ENCODE measurements around the gene CDH23.

Gene CDH23

GRCh38 chr10:71788954-71789353 lies 392.2 kb downstream of the CDH23 start:
- DNase-seq, result no peak

GRCh38 chr10:71789871-71790270 lies 393.2 kb downstream of the CDH23 start:
- no peak for DNase-seq

- DNase-seq, result no peak
Observed at GRCh38 chr10:71790749-71791440, 394.2 kb downstream of the CDH23 start.

- DNase-seq, result no peak
Observed at GRCh38 chr10:71795248-71795647, 398.5 kb downstream of the CDH23 start.

- DNase-seq, result no peak
Observed at GRCh38 chr10:71796749-71797405, 400.2 kb downstream of the CDH23 start.

GRCh38 chr10:71797533-71798307 lies 401.0 kb downstream of the CDH23 start:
- DNase-seq, result no peak

- DNase-seq, result no peak
Observed at GRCh38 chr10:71798308-71798624, 401.5 kb downstream of the CDH23 start.

- no peak for DNase-seq
Observed at GRCh38 chr10:71799112-71799511, 402.4 kb downstream of the CDH23 start.

- DNase-seq, result no peak
Observed at GRCh38 chr10:71799608-71800453, 403.1 kb downstream of the CDH23 start.

- DNase-seq, result no peak
Observed at GRCh38 chr10:71801361-71801760, 404.6 kb downstream of the CDH23 start.

GRCh38 chr10:71802235-71802634 lies 405.5 kb downstream of the CDH23 start:
- no peak for DNase-seq

- no peak for DNase-seq
Observed at GRCh38 chr10:71802715-71803488, 406.2 kb downstream of the CDH23 start.

GRCh38 chr10:71804077-71804476 lies 407.4 kb downstream of the CDH23 start:
- no peak for DNase-seq

- DNase-seq, result peak; percentile 57
Observed at GRCh38 chr10:71805776-71806703, 409.3 kb downstream of the CDH23 start.

GRCh38 chr10:71806704-71807556 lies 410.2 kb downstream of the CDH23 start:
- no peak for DNase-seq

- DNase-seq, result no peak
Observed at GRCh38 chr10:71807557-71808510, 411.1 kb downstream of the CDH23 start.

- no peak for DNase-seq
Observed at GRCh38 chr10:71809628-71810027, 412.9 kb downstream of the CDH23 start.

- DNase-seq, result no peak
Observed at GRCh38 chr10:71810048-71810750, 413.5 kb downstream of the CDH23 start.
